ENCODE data around the gene TAOK3. TPM values are rescaled to one million over a fixed set of nuclear protein-coding genes. Genes with fewer than 3 reads are reported as not detected.

The TAOK3 gene
- total RNA-seq, 1 donor from 2014 or later, result 15.7 TPM

DNA sequence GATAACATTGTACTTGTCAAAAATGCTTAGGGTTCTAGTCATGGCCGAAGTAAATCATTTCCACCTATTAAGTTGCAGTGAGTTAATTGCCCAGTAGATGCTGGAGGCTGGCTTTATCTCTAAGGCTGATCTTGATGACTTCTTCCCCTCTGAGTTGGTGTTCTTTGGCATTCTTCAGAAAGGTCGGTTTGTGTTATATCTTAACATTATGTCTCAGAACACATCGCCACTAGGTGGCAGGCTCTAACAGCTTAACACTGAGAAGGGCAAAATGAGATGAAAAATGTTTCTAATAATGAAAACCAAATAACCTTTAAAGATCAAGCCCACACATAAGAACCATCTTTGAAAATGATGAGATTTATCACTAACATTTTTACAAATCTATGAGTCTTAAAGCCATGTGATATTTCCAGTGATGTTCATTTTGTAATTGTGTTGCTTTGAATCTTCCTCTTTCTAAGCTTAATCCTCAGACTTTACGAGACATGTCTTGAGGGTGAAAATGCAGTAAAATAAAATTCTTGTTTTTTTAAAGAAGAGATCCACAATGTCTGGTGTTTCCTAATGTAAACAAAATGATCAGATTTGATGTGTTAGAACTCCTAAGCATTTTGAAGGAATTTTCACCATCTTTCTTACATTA is 32.3 kb upstream of the TAOK3 start:
- Mint-ChIP-seq H3K36me3 (ENCODE audit: low read depth, unreplicated experiment) (peaks cover 17% of the 10 kb centered on the region), H3K27ac (ENCODE audit: unreplicated experiment) (no peak overlapping the region), H3K4me1 (ENCODE audit: low read depth, unreplicated experiment) (peaks cover 5% of the 10 kb centered on the region), H3K9me3 (ENCODE audit: unreplicated experiment) (no peaks in the 10 kb centered on the region), H3K27me3 (ENCODE audit: low read depth, unreplicated experiment) (no peaks in the 10 kb centered on the region), H3K4me3 (ENCODE audit: unreplicated experiment) (no peak overlapping the region)
- no peak overlapping the region for H3K4me3 ChIP-seq (ENCODE audit: insufficient read depth, low read depth, low read length)
- no peaks in the 10 kb centered on the region for H3K79me2 ChIP-seq (ENCODE audit: insufficient read depth, low read length)
- H3K27ac ChIP-seq (ENCODE audit: low read depth, low read length), result no peak overlapping the region
- H3K4me1 ChIP-seq (ENCODE audit: insufficient read depth, low read length), result peaks cover 3% of the 10 kb centered on the region
- FAIRE-seq (peak; percentile 45), DNase-seq (ENCODE audit: low read depth) (peak; percentile 37)
- H2AFZ ChIP-seq (ENCODE audit: low read depth, low read length), result no peak overlapping the region
- H3K4me2 ChIP-seq (ENCODE audit: low read length), result no peak overlapping the region
- H3K9me3 ChIP-seq (ENCODE audit: insufficient read depth, low read depth, low read length), result peaks cover 2% of the 10 kb centered on the region
- no peaks in the 10 kb centered on the region for H3K27me3 ChIP-seq (ENCODE audit: insufficient read depth, low read length)
- H4K20me1 ChIP-seq (ENCODE audit: insufficient read depth, low read length), result peaks cover 21% of the 10 kb centered on the region
- no peak overlapping the region for H3K9ac ChIP-seq (ENCODE audit: low read length)
- TF ChIP-seq, protein P1, sequence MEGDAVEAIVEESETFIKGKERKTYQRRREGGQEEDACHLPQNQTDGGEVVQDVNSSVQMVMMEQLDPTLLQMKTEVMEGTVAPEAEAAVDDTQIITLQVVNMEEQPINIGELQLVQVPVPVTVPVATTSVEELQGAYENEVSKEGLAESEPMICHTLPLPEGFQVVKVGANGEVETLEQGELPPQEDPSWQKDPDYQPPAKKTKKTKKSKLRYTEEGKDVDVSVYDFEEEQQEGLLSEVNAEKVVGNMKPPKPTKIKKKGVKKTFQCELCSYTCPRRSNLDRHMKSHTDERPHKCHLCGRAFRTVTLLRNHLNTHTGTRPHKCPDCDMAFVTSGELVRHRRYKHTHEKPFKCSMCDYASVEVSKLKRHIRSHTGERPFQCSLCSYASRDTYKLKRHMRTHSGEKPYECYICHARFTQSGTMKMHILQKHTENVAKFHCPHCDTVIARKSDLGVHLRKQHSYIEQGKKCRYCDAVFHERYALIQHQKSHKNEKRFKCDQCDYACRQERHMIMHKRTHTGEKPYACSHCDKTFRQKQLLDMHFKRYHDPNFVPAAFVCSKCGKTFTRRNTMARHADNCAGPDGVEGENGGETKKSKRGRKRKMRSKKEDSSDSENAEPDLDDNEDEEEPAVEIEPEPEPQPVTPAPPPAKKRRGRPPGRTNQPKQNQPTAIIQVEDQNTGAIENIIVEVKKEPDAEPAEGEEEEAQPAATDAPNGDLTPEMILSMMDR (IDR thresholded peaks at IDR 0.05; ENCODE audit: insufficient read depth, low read depth, low read length), result peak; percentile 82
- no peak for TF ChIP-seq EZH2 (IDR thresholded peaks at IDR 0.05; ENCODE audit: insufficient read depth, low read length)
- H3K36me3 ChIP-seq (ENCODE audit: insufficient read depth, low read length), result peaks cover 19% of the 10 kb centered on the region

DNA sequence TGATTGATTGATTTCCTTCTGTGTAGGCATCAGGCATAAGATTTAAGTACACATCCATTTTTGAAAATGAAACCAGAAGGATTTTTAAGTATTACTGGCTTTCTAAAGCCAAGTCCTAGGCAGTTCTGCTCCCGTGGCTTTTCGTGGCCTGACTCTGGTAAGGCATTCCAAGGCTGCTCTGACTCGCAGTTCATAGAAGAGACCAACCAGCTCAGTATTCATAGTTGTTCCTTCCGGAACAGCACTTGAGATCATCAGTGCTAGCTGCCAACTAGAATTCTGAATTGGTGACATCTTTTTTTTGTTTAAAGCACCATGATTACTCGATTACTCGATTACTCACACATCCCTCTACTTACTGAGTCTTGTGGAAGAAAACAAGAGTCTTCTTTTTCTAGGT is 29.5 kb upstream of the TAOK3 start:
- H3K79me2 ChIP-seq (ENCODE audit: insufficient read depth, low read length), result peaks cover 2% of the 10 kb centered on the region
- peaks cover 25% of the 10 kb centered on the region for H4K20me1 ChIP-seq (ENCODE audit: insufficient read depth, low read length)
- FAIRE-seq (peak; percentile 65), DNase-seq (ENCODE audit: low read depth) (peak; percentile 86)
- H3K4me1 ChIP-seq (ENCODE audit: insufficient read depth, low read length), result peaks cover 3% of the 10 kb centered on the region
- H3K4me3 ChIP-seq (ENCODE audit: insufficient read depth, low read depth, low read length), result no peak overlapping the region
- TF ChIP-seq, protein P1 (IDR thresholded peaks at IDR 0.05; ENCODE audit: insufficient read depth, low read depth, low read length), result no peak
- TF ChIP-seq EZH2 (IDR thresholded peaks at IDR 0.05; ENCODE audit: insufficient read depth, low read length), result no peak
- H3K4me3 Mint-ChIP-seq (ENCODE audit: unreplicated experiment), result no peak overlapping the region
- no peak overlapping the region for H2AFZ ChIP-seq (ENCODE audit: low read depth, low read length)
- H3K4me1 Mint-ChIP-seq (ENCODE audit: low read depth, unreplicated experiment), result peaks cover 5% of the 10 kb centered on the region
- H3K9me3 Mint-ChIP-seq (ENCODE audit: unreplicated experiment), result no peaks in the 10 kb centered on the region
- H3K27me3 Mint-ChIP-seq (ENCODE audit: low read depth, unreplicated experiment), result no peaks in the 10 kb centered on the region
- peak overlapping the region; percentile 17 for H3K9ac ChIP-seq (ENCODE audit: low read length)
- H3K27ac ChIP-seq (ENCODE audit: low read depth, low read length), result peak overlapping the region; percentile 12
- H3K36me3 ChIP-seq (ENCODE audit: insufficient read depth, low read length), result peaks cover 23% of the 10 kb centered on the region
- no peaks in the 10 kb centered on the region for H3K27me3 ChIP-seq (ENCODE audit: insufficient read depth, low read length)
- peaks cover 19% of the 10 kb centered on the region for H3K36me3 Mint-ChIP-seq (ENCODE audit: low read depth, unreplicated experiment)
- H3K27ac Mint-ChIP-seq (ENCODE audit: unreplicated experiment), result peak overlapping the region; percentile 77
- H3K9me3 ChIP-seq (ENCODE audit: insufficient read depth, low read depth, low read length), result peaks cover 2% of the 10 kb centered on the region
- peak overlapping the region; percentile 35 for H3K4me2 ChIP-seq (ENCODE audit: low read length)

DNA sequence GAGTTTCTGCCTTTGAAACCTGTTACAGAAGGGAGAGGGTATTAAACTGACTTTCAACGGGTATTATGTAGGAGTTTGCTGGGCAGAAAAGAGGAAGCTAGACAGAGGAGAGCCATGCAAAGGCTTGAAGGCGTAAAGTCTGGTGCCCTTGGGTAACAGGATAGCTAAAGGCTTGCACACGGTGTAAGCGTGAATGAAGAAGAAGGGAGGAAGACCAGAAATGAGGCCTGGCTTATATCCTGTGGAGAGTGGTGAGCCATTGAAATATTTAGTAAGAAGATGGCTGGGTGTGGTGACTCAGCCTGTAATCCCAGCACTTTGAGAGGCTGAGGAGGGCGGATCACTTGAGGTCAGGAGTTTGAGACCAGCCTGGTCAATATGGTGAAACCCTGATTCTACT is 26.2 kb upstream of the TAOK3 start:
- FAIRE-seq (no peak), DNase-seq (ENCODE audit: low read depth) (no peak)
- Histone ChIP-seq H2AFZ (ENCODE audit: low read depth, low read length) (no peak overlapping the region), H3K27me3 (ENCODE audit: insufficient read depth, low read length) (no peaks in the 10 kb centered on the region), H4K20me1 (ENCODE audit: insufficient read depth, low read length) (peaks cover 28% of the 10 kb centered on the region), H3K9ac (ENCODE audit: low read length) (no peak overlapping the region), H3K27ac (ENCODE audit: low read depth, low read length) (no peak overlapping the region), H3K4me2 (ENCODE audit: low read length) (no peak overlapping the region), H3K4me3 (ENCODE audit: insufficient read depth, low read depth, low read length) (no peak overlapping the region), H3K79me2 (ENCODE audit: insufficient read depth, low read length) (peaks cover 2% of the 10 kb centered on the region), H3K4me1 (ENCODE audit: insufficient read depth, low read length) (no peaks in the 10 kb centered on the region), H3K9me3 (ENCODE audit: insufficient read depth, low read depth, low read length) (peaks cover 2% of the 10 kb centered on the region), H3K36me3 (ENCODE audit: insufficient read depth, low read length) (peaks cover 20% of the 10 kb centered on the region)
- Mint-ChIP-seq H3K9me3 (ENCODE audit: unreplicated experiment) (no peaks in the 10 kb centered on the region), H3K4me1 (ENCODE audit: low read depth, unreplicated experiment) (peaks cover 5% of the 10 kb centered on the region), H3K27me3 (ENCODE audit: low read depth, unreplicated experiment) (no peaks in the 10 kb centered on the region), H3K27ac (ENCODE audit: unreplicated experiment) (no peak overlapping the region), H3K4me3 (ENCODE audit: unreplicated experiment) (no peak overlapping the region), H3K36me3 (ENCODE audit: low read depth, unreplicated experiment) (peaks cover 18% of the 10 kb centered on the region)
- no peak for TF ChIP-seq EZH2 (IDR thresholded peaks at IDR 0.05; ENCODE audit: insufficient read depth, low read length)
- TF ChIP-seq, protein P1 (IDR thresholded peaks at IDR 0.05; ENCODE audit: insufficient read depth, low read depth, low read length), result no peak

All from astrocyte (in vitro differentiated cells and primary cell).